ENCODE results near the gene AMBRA1.
A peak's percentile ranks its signal among the peaks of the same experiment; 100 is the strongest.

GRCh38 chr11:46352063-46352841 is 241.6 kb downstream of the AMBRA1 start:
- peak; percentile 82 for TF ChIP-seq CTCF (IDR thresholded peaks at IDR 0.05)
- no peak for TF ChIP-seq NRF1 (IDR thresholded peaks at IDR 0.05; ENCODE audit: low read depth, low read length)
- TF ChIP-seq REST (IDR thresholded peaks at IDR 0.05; ENCODE audit: low read depth, low read length) = no peak
- no peak for TF ChIP-seq YY1 (IDR thresholded peaks at IDR 0.05; ENCODE audit: low read depth)
